GM13976 (cell line): ENCODE measurements around the gene DISP3.

Source experiments
- DNase-seq: peaks from one replicate; pipeline ENCODE4 v3.0.0; 2012; ENCODE audit warnings: low spot score
- in situ Hi-C: fragments of 300-500 bp; cut with MboI; formaldehyde crosslinking; loops from one replicate; pipeline ENCODE4 v1.12.0; 2022; ENCODE audit warnings: low sequenced_read_pairs, mixed read lengths, inconsistent platforms; ENCODE audit not compliant: unreplicated experiment
- TF ChIP-seq, protein P1 (sequence below): IDR thresholded peaks from 2 replicates; pipeline ENCODE4 v1.5.1; 2012; ENCODE audit warnings: borderline replicate concordance, mild to moderate bottlenecking; ENCODE audit not compliant: insufficient read depth; ENCODE audit errors: extremely low read depth, missing control alignments, control extremely low read depth

DISP3 gene

GRCh38 chr1:11448373-11449099, 30.4 kb upstream of the DISP3 start:
- no peak for DNase-seq
- in situ Hi-C loops: no loop called here
- TF ChIP-seq, protein P1, sequence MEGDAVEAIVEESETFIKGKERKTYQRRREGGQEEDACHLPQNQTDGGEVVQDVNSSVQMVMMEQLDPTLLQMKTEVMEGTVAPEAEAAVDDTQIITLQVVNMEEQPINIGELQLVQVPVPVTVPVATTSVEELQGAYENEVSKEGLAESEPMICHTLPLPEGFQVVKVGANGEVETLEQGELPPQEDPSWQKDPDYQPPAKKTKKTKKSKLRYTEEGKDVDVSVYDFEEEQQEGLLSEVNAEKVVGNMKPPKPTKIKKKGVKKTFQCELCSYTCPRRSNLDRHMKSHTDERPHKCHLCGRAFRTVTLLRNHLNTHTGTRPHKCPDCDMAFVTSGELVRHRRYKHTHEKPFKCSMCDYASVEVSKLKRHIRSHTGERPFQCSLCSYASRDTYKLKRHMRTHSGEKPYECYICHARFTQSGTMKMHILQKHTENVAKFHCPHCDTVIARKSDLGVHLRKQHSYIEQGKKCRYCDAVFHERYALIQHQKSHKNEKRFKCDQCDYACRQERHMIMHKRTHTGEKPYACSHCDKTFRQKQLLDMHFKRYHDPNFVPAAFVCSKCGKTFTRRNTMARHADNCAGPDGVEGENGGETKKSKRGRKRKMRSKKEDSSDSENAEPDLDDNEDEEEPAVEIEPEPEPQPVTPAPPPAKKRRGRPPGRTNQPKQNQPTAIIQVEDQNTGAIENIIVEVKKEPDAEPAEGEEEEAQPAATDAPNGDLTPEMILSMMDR: no peak

GRCh38 chr1:11449100-11449403, 29.9 kb upstream of the DISP3 start:
- in situ Hi-C loops: no loop called here

GRCh38 chr1:11450310-11450709, 28.6 kb upstream of the DISP3 start:
- DNase-seq: no peak
- TF ChIP-seq, protein P1: no peak
- in situ Hi-C loops: no loop called here

More at GRCh38 chr1:11449100-11449403, 29.9 kb upstream of the DISP3 start:
- DNase-seq: no peak
- TF ChIP-seq, protein P1: no peak

DNA sequence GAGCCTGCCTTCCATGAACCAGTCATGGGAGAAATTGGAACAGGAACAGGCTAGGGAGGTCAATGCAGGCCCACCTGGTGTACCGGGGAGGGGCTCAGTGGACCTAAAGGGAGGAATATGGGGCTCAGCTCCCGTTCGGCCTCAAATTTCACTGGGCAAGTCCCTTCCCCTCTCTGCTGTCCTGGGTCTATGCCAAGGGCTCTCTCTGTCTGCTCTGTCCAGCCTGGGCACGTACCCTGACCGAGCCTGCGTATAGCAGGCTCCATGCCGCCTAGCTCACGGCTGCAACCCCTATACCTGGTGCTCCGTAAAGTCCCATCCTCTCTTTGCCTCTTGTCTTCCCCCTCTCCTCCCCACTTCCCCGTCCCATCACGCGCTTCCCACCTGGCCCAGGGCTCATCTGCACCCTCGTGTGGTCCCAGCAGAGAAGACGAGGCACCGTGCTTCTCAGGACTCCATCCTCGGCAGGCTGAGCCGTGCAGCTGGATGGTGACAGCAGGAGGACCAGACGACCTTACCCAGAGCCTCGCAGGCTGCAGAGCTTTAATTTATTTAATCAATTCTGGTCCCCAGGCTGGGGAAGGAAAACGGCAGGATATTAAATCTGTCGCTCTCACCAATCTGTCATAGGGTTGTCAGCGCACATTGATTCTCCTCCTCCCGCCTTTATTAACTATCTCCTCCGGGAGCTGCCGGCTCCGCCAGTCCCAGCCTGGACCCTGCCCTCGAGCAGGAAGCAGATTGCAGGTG, 25.0 kb upstream of the DISP3 start:
- in situ Hi-C loops: no loop called here
- DNase-seq: no peak
- TF ChIP-seq, protein P1: no peak

GRCh38 chr1:11455967-11456570, 22.9 kb upstream of the DISP3 start:
- TF ChIP-seq, protein P1: no peak
- no peak for DNase-seq
- in situ Hi-C loops: no loop called here

GRCh38 chr1:11456965-11457364, 22.0 kb upstream of the DISP3 start:
- TF ChIP-seq, protein P1: no peak
- in situ Hi-C loops: no loop called here
- no peak for DNase-seq
